GM11168 (cell line): Measurements from ENCODE around the gene AARS1.
"Not testable (repeated sequence)": the region's sequence is repeated elsewhere in the genome, so short reads cannot be mapped to it uniquely, and the experiment has no call there.

ENCODE experiments used
- in situ Hi-C: fragments of 300-500 bp; cut with MboI; formaldehyde crosslinking; loops from one replicate; pipeline ENCODE4 v1.12.0; 2022; ENCODE audit warnings: low sequenced_read_pairs; ENCODE audit not compliant: unreplicated experiment

Gene AARS1

DNA sequence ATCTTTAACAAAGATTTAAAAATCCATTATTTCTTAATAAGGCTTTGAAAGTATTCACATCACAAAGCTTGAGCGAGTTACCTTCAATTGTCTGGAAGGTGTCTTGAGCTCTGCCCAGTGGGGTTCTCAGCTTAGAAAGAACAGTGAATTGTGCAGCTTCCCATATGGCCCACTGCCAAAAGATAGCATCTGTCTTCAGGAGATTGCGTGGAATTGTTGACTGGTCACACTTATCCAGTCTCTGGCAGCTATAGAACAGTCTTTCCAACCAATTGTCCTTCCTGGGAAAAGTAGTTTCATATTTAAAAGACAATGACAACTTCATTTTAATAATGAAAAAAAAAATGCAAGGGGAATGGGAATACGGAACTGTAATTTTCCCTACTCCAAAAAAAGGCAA, 57.5 kb downstream of the AARS1 start:
- in situ Hi-C loops = not testable (repeated sequence)

- in situ Hi-C loops = not testable (repeated sequence)
Measured at GRCh38 chr16:70226024-70226423, 63.3 kb downstream of the AARS1 start.

DNA sequence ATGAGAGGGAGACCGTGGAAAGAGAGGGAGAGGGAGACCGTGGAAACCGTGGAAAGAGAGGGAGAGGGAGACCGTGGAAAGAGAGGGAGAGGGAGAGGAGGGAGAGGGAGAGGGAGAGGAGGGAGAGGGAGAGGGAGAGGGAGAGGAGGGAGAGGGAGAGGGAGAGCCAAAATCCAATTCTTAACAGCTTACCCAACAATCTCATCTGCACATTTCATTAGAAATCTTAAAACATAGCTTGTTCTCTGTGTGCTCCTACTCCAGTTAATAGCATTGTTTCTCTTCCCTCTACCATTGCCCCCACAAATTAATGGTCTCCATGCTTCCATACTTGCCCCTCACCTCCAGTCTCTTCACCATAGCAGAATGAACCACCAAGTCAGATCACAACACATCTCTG, 63.9 kb downstream of the AARS1 start:
- in situ Hi-C loops = not testable (repeated sequence)

DNA sequence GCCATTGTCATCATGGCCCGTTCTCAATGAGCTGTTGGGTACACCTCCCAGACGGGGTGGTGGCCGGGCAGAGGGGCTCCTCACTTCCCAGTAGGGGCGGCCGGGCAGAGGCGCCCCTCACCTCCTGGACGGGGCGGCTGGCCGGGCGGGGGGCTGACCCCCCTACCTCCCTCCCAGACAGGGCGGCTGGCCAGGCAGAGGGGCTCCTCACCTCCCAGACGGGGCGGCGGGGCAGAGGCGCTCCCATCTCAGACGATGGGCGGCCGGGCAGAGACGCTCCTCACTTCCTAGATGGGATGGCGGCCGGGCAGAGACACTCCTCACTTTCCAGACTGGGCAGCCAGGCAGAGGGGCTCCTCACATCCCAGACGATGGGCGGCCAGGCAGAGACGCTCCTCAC, 64.7 kb downstream of the AARS1 start:
- in situ Hi-C loops = not testable (repeated sequence)

GRCh38 chr16:70223971-70224513, 65.3 kb downstream of the AARS1 start:
- in situ Hi-C loops = not testable (repeated sequence)

DNA sequence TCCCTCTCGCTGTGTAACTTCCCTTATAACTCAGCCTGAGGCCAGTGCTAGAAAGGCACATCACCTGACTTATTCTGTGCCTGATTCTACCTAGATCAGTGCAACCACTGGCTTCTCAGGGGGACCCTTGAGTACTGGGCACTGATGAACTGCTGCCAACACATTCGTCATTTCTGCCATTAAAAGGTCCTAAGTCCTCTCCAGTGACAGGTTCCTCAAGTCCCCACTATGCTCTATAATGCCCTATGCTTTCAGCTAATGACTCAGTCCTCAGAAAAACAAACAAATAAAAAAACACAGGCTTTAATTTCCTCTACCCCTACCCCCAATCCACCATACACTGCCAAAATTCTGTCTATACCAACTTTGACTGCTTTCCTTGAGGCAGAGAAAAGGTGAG, 66.1 kb downstream of the AARS1 start:
- in situ Hi-C loops = not testable (repeated sequence)

- in situ Hi-C loops = not testable (repeated sequence)
Measured at GRCh38 chr16:70222574-70222973, 66.7 kb downstream of the AARS1 start.

GRCh38 chr16:70218586-70218985, 70.7 kb downstream of the AARS1 start:
- in situ Hi-C loops = not testable (repeated sequence)

DNA sequence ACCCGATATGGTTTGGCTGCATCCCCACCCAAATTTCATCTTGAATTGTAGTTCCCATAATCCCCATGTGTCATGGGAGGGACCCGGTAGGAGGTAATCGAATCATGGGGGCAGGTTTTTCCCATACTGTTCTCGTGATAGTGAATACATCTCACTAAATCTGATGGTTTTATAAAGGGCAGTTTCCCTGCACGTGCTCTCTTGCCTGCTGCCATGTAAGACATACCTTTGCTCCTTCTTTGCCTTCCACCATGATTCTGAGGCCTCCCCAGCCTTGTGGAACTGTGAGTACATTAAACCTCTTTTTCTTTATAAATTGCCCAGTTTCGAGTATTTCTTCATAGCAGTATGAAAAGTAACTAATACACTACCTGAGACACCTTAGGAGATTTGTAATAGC, 82.9 kb downstream of the AARS1 start:
- in situ Hi-C loops = not testable (repeated sequence)

- in situ Hi-C loops = not testable (repeated sequence)
Measured at GRCh38 chr16:70204668-70205405, 84.5 kb downstream of the AARS1 start.

DNA sequence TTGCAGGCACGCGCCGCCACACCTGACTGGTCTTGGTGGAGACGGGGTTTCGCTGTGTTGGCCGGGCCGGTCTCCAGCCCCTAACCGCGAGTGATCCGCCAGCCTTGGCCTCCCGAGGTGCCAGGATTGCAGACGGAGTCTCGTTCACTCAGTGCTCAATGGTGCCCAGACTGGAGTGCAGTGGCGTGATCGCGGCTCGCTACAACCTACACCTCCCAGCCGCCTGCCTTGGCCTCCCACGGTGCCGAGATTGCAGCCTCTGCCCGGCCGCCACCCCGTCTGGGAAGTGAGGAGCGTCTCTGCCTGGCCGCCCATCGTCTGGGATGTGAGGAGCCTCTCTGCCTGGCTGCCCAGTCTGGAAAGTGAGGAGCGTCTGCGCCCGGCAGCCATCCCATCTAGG, 85.3 kb downstream of the AARS1 start:
- in situ Hi-C loops = not testable (repeated sequence)

- in situ Hi-C loops = not testable (repeated sequence)
Measured at GRCh38 chr16:70203508-70203907, 85.8 kb downstream of the AARS1 start.
